Measurements from ENCODE around the gene COL20A1. TPM values are rescaled to one million over a fixed set of nuclear protein-coding genes. Genes with fewer than 3 reads are reported as not detected.

COL20A1 gene
- total RNA-seq, 6 experiments from 2014 or later, result 0.02 TPM; not detected in 5

DNA sequence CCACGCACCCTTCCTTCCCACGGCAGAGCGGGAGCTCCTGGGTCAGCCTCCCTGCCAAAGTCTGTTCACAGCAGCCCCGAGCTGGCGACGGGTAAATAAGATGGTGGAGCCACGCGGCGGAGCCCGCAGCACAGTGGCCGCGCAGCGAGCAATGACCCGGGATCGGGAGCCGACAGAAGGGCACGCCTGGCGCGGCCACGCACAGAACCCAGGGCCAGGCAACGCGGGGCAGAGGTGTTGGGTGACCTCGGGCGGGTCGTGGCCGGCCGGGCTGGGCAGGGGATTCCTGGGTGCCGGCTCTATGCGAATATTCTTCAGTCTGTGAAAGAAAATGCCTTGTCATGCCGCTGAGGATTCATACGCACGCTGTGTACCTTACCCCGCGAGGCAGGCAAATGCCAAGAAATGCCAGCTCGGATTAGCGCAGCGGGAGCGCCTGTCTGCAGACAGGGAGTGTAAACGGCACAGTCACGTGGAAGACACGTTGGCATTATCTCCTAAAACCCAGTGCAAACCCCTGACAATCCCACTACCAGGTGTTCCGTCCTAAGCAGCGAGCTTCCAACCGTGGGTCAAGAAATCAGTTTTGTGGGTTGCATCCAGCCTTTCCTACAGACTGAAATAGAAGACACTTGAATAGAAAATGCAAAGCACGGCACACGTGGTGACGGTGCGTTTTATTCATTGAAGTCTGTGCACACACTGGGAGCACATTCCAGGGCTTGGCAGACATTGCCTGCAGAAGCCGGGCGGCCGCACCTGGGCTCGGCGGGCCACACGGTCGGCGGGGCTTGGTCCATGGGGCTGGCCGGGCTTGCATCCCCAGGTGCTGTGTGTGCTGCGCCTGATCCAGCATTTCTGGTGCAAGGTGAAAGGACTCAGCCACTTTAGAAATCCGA lies 49.8 kb downstream of the COL20A1 start:
- TF ChIP-seq, protein P1, sequence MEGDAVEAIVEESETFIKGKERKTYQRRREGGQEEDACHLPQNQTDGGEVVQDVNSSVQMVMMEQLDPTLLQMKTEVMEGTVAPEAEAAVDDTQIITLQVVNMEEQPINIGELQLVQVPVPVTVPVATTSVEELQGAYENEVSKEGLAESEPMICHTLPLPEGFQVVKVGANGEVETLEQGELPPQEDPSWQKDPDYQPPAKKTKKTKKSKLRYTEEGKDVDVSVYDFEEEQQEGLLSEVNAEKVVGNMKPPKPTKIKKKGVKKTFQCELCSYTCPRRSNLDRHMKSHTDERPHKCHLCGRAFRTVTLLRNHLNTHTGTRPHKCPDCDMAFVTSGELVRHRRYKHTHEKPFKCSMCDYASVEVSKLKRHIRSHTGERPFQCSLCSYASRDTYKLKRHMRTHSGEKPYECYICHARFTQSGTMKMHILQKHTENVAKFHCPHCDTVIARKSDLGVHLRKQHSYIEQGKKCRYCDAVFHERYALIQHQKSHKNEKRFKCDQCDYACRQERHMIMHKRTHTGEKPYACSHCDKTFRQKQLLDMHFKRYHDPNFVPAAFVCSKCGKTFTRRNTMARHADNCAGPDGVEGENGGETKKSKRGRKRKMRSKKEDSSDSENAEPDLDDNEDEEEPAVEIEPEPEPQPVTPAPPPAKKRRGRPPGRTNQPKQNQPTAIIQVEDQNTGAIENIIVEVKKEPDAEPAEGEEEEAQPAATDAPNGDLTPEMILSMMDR (IDR thresholded peaks at IDR 0.05), result no peak

DNA sequence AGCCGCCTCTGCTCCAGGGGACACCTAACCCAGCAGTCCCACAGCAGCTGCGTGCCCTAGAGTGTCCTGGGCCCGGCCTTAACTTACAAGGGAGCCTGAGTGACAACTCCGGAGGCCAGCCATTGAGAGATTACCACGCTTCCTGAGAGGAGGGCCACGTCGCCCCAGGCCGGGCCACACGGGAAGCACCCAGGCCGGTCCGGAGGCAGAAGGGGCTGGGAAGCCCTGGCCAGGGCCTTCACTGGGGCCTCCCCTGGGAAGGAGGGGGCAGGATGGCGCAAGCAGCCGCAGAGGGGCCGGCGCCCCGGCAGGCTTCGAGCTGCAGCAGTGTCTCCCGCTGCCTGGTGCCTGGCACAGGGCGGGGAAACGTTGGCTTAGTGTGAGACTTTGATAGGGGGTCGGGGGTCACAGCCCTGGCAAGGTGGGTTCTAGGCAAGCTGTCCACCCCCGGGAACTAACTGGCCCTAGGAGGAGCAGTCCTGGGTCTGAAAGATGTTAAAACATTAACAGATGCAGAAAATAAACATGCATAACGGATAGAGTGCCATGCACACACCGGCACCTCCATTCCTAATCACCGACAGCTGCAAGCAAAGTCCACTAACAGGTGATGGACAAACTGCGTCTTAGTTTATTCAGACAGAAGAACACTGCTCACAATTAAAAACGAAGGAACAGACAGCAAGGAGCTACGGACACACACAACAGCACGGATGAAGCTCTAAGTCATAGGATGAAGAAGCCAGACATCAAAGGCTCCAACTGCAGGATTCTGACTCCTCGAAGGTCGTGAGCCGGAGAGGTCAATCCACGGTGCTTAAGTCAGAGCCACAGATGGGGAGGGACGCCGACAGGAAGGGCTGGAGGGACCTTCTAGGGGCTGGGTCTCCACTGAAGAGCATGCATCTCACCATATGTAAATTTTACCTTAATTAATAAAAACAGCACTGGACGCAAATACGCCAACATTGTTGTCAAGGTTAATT lies 50.8 kb downstream of the COL20A1 start:
- Mint-ChIP-seq H3K4me3 (no peak overlapping the region), H3K9me3 (peaks cover 10% of the 10 kb centered on the region; the same call in 1 of the 2 replicates), H3K27ac (no peak overlapping the region), H3K36me3 (ENCODE audit: low read depth) (no peaks in the 10 kb centered on the region), H3K4me1 (ENCODE audit: low read depth) (no peaks in the 10 kb centered on the region), H3K27me3 (ENCODE audit: insufficient read depth) (peaks cover 21% of the 10 kb centered on the region)
- TF ChIP-seq, protein P1 (IDR thresholded peaks at IDR 0.05), result no peak
- no peak for DNase-seq

More for the DNA sequence above, 49.8 kb downstream of the COL20A1 start:
- Mint-ChIP-seq H3K9me3 (peaks cover 10% of the 10 kb centered on the region; the same call in 1 of the 2 replicates), H3K4me3 (no peak overlapping the region), H3K4me1 (ENCODE audit: low read depth) (no peaks in the 10 kb centered on the region), H3K27me3 (ENCODE audit: insufficient read depth) (peaks cover 26% of the 10 kb centered on the region), H3K36me3 (ENCODE audit: low read depth) (no peaks in the 10 kb centered on the region), H3K27ac (no peak overlapping the region)
- no peak for DNase-seq

DNA sequence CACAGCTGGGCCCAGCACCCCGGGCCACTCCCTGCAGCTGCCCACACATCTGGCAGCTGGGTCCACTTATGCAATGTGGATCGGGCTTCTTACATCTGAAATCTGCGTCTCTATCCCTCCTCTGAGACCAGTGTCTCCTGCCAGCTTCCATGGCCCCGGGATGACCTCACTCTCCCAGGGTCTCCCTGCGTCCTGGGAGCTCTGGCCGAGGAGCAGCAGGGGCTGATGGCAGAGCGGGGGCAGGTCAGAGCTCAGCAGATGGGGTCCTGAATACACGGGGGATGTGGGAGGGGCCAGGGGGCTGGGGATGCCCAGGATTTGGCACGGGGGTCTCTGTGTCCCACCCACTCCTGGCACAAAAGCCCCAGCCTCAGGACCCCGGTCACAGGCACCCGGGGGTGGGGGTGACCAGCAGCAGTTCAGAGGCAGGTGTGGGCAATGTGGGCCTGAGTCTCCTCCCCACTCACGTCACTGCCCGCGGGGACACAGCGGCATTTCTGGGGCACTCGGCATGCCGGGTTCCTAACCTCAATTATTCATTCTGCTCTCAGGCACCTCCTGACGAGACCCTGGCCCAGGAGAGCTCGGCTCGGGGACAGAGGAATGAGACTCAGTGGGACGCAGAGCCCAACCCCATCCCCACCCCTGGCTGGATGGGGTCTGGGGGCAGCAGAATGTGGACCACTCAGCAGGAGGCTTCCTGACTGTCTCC lies 51.8 kb downstream of the COL20A1 start:
- Mint-ChIP-seq H3K9me3 (peaks cover 4% of the 10 kb centered on the region; the same call in 1 of the 2 replicates), H3K36me3 (ENCODE audit: low read depth) (no peaks in the 10 kb centered on the region), H3K4me3 (no peak overlapping the region), H3K4me1 (ENCODE audit: low read depth) (no peaks in the 10 kb centered on the region), H3K27me3 (ENCODE audit: insufficient read depth) (peaks cover 20% of the 10 kb centered on the region), H3K27ac (no peak overlapping the region)
- no peak for DNase-seq
- TF ChIP-seq, protein P1 (IDR thresholded peaks at IDR 0.05), result no peak

DNA sequence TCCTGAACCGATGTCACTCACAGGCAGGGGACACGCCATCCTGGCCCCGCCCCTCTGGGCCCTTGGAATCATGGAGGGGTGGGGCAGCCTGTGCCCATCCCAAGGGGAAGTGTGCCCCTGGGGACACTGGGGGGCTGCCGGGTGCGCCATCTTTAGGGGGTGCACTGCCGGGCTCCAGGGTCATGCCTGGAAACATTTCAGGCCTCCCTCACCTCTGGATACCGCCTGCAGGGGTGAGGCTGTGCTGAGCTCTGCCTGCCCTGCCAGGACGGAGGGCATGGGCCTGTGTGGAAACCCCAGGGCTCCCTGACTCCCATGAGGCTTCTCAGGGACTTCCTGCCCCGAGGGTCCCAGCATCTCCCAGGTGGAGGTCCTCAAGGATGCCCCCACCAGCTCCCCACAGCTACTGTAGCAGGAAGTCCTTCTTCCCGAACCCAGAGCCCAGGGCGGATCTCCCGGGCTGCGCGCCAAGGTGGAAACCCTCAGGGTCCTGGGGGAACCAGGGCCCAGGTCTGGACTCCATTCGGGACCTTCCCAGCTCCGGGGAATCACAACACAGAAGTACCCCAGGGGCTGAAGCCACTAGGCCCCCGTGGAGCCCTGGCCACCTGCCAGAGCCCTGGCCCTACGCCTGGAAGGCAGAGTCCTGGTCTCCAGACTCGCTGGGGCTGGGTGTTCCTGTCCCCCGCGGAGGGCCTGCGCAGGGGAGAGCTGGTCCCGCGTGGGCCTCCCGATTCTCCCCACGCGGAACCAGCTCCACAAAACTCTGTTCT lies 52.5 kb downstream of the COL20A1 start:
- Mint-ChIP-seq H3K4me1 (ENCODE audit: low read depth) (no peaks in the 10 kb centered on the region), H3K4me3 (no peak overlapping the region), H3K27me3 (ENCODE audit: insufficient read depth) (peaks cover 20% of the 10 kb centered on the region), H3K27ac (no peak overlapping the region), H3K9me3 (peaks cover 9% of the 10 kb centered on the region), H3K36me3 (ENCODE audit: low read depth) (peaks cover 5% of the 10 kb centered on the region)
- TF ChIP-seq, protein P1 (IDR thresholded peaks at IDR 0.05), result no peak
- DNase-seq, result no peak
